Endothelial cell of umbilical vein (primary cell): ENCODE measurements around the gene SELENOM.

Experiments
- EZH2 ChIP-seq: IDR thresholded peaks from 2 replicates; pipeline ENCODE4 v1.6.1; 2012; ENCODE audit warnings: borderline replicate concordance, low read depth, mild to moderate bottlenecking, moderate library complexity, low read length, inconsistent platforms; ENCODE audit not compliant: severe bottlenecking
- POLR2A ChIP-seq: IDR thresholded peaks from 2 replicates; pipeline ENCODE4 v1.6.1; 2012; ENCODE audit warnings: low read depth, mild to moderate bottlenecking, control low read depth, low read length
- POLR2AphosphoS5 ChIP-seq: IDR thresholded peaks from 2 replicates; pipeline ENCODE4 v1.6.1; 2012; ENCODE audit warnings: low read depth, mild to moderate bottlenecking, control low read depth, low read length, moderate library complexity; ENCODE audit not compliant: insufficient read depth
- TF ChIP-seq, protein P1 (sequence below), 2 donors: IDR thresholded peaks; 1 replicate in 1 of 2; 2 replicates in 1 of 2; pipeline ENCODE4 v1.5.1; 2011; ENCODE audit warnings: low read length in 2 of 2, mild to moderate bottlenecking in 2 of 2, moderate library complexity in 2 of 2, control low read depth in 1 of 2, inconsistent platforms in 1 of 2, low read depth in 1 of 2; ENCODE audit not compliant: insufficient read depth in 1 of 2; ENCODE audit errors: extremely low read depth in 1 of 2
- TF ChIP-seq, protein P2 (sequence below): IDR thresholded peaks from 2 replicates; pipeline ENCODE4 v1.6.1; 2011; ENCODE audit not compliant: insufficient read depth, insufficient read length

DNA sequence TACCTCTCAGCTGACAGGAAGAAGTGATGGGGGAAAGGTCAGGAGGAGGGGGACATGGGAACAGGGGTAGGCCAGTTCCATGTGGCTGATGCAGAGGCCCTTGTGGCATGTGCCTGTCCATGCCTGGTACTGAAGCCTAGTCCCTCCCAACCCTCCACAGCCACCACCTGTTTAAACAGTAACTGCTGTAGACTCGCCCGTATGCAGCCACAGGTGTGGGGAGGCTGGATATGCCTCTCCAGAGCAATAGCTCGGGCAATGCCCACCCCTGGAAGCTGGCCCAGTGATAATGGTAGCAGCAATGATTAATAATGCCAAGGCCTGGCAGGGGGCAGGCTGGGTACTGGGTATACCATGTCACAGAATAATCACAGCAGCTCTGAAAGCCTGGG lies 24.0 kb downstream of the SELENOM start:
- TF ChIP-seq, protein P1, sequence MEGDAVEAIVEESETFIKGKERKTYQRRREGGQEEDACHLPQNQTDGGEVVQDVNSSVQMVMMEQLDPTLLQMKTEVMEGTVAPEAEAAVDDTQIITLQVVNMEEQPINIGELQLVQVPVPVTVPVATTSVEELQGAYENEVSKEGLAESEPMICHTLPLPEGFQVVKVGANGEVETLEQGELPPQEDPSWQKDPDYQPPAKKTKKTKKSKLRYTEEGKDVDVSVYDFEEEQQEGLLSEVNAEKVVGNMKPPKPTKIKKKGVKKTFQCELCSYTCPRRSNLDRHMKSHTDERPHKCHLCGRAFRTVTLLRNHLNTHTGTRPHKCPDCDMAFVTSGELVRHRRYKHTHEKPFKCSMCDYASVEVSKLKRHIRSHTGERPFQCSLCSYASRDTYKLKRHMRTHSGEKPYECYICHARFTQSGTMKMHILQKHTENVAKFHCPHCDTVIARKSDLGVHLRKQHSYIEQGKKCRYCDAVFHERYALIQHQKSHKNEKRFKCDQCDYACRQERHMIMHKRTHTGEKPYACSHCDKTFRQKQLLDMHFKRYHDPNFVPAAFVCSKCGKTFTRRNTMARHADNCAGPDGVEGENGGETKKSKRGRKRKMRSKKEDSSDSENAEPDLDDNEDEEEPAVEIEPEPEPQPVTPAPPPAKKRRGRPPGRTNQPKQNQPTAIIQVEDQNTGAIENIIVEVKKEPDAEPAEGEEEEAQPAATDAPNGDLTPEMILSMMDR (IDR thresholded peaks at IDR 0.05; ENCODE audit: extremely low read depth in 1 of 2, insufficient read depth in 1 of 2, low read depth in 1 of 2, low read length in 2 of 2): no peak
- TF ChIP-seq POLR2A (no peak), EZH2 (no peak), POLR2AphosphoS5 (no peak)
- TF ChIP-seq, protein P2, sequence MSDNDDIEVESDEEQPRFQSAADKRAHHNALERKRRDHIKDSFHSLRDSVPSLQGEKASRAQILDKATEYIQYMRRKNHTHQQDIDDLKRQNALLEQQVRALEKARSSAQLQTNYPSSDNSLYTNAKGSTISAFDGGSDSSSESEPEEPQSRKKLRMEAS: no peak
